ENCODE data around the gene CDK14.

DNA sequence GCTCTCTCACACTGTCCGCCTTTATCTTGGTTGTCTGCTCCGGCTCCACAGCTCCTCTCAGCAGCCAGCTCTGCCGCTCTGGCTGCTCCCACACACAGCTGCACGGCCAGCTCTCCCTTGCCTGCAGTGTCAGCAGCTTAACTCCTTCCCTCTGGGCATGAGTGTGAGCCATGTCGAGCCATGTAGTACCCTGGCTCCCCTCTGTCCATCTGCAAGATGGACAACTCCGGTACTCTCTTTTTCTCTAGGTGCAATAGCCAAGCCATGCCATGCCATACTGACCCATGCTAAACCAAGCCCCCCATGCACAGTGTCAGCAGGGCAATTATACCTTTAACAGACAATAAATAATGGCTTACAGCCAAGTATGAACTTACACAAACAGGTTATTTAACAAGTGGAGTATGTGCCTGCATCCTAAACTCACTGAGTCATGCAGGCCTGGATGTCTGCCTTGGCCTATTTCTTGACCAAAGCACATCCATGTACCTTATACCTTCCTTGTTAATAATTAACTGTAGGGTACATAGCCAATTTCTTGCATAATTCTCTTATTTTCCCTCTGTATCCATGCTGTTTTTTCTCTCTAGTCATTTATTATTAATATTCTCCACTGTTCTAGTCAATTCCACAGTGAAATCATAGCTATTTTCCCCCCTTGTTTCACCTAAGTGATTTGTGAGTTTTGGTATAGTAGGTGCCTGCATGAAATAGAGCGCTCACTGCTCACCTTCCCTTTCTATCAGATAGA is 170.9 kb downstream of the CDK14 start:
- TF ChIP-seq POLR2A (IDR thresholded peaks at IDR 0.05; ENCODE audit: low read depth, low read length) (no peak), POLR2AphosphoS5 (IDR thresholded peaks at IDR 0.05; ENCODE audit: low read depth, low read length) (no peak), TAF1 (IDR thresholded peaks at IDR 0.05; ENCODE audit: borderline replicate concordance, low read depth, low read length) (no peak)
